Psoas muscle (tissue), 8 donors: ENCODE results near the gene C1orf116. TPM values are rescaled to one million over a fixed set of nuclear protein-coding genes. Genes with fewer than 3 reads are reported as not detected.

Experiments
- ATAC-seq, 4 donors: fragments of 200-7000 bp; cut with Tn5 transposase; one replicate each; pipeline ENCODE4 v1.9.1; 2020; ENCODE audit warnings: moderate library complexity in 3 of 4, mild to moderate bottlenecking in 2 of 4
- DNase-seq, 2 donors: peaks; one replicate each; pipeline ENCODE4 v3.0.0-alpha.2; 2020
- H3K27ac ChIP-seq: fragments of 200-600 bp; one replicate; pipeline ENCODE4 v1.8.0; 2022
- H3K27me3 ChIP-seq, 3 donors: fragments of 200-600 bp in 1 of 3; one replicate each; pipeline versions ENCODE4 v1.6.1 to v1.8.0; 2013 to 2022; ENCODE audit warnings: low read length in 2 of 3, mild to moderate bottlenecking in 2 of 3, moderate library complexity in 1 of 3; ENCODE audit not compliant: insufficient read depth in 3 of 3
- H3K36me3 ChIP-seq, 2 donors: fragments of 200-600 bp in 1 of 2; one replicate each; pipeline versions ENCODE4 v1.6.1 to v1.8.0; 2013 to 2022; ENCODE audit warnings: low read depth in 1 of 2, mild to moderate bottlenecking in 1 of 2, moderate library complexity in 1 of 2; ENCODE audit not compliant: insufficient read depth in 1 of 2
- H3K4me1 ChIP-seq: fragments of 200-600 bp; one replicate; pipeline ENCODE4 v1.8.0; 2022
- H3K4me3 ChIP-seq: fragments of 200-600 bp; one replicate; pipeline ENCODE4 v1.8.0; 2022; ENCODE audit warnings: mild to moderate bottlenecking
- H3K9me3 ChIP-seq: fragments of 200-600 bp; one replicate; pipeline ENCODE4 v1.8.0; 2022
- WGBS, 3 donors: extraction: QIAGEN DNeasy Blood & Tissue Kit; methylation state at CpG; one replicate each; pipeline versions ENCODE4 v1.1.6 to v1.1.7; 2013; 5-methylcytosine and 5-hydroxymethylcytosine counted together
- intact Hi-C, 2 donors: fragments of 100-400 bp; cut with DNase I; formaldehyde crosslinking; loops; one replicate each; pipeline versions ENCODE4 v1.11.0 to v1.14.2; 2022
- polyA plus RNA-seq, 3 donors: library from polyadenylated mRNA; stranded (reverse); fragments of 200-250 nt; gene quantifications; one replicate each; pipeline ENCODE4 v1.2.3, GENCODE V29; 2013
- total RNA-seq, 4 donors: library from RNA; stranded (reverse); fragmentation: NEBNext Ultra II Directional in 2 of 4; extraction: Animal tissue kit (Norgen Biotek cat#: 25700) in 2 of 4; gene quantifications; one replicate each; pipeline versions ENCODE4 v1.2.1 to v1.2.4, GENCODE V29; 2021 to 2023
- TF ChIP-seq, protein P1 (sequence below): fragments of 200-600 bp; IDR thresholded peaks from one replicate; pipeline ENCODE4 v1.8.0; 2022; ENCODE audit warnings: antibody characterized with exemption
- donor health status: healthy with polysubstance abuse.
- donor health status: DM: no; HTN: no; CAD: no; lungs with moderate emphysema.
- donor health status: Bipolar disorder and iron deficiency.
- donor health status: healthy.
- donor health status: DM: yes; HTN: yes; CAD: no.
- donor health status: DM: no; HTN: no; CAD: no.
- donor health status: DM: no; HTN: no; CAD: no.
- donor health status: DM: yes; HTN: yes; CAD: no.

The C1orf116 gene
- total and polyA plus RNA-seq, 7 donors: 0.12 to 1.4 (median 0.35) TPM

- no peaks in the 10 kb centered on the region for H3K36me3 ChIP-seq
- intact Hi-C loops: no loop called here
- no peak overlapping the region for H3K4me3 ChIP-seq
- peaks cover 0 to 2% (median 0%) of the 10 kb centered on the region in 3 donors for H3K27me3 ChIP-seq
- no peak for ATAC-seq
- H3K9me3 ChIP-seq: no peaks in the 10 kb centered on the region
- no peak overlapping the region for H3K27ac ChIP-seq
- no peak for DNase-seq
- 72 to 83% (median 72%) methylated on average over 2 of the region's 2 CpGs for WGBS, 3 donors
- H3K4me1 ChIP-seq: peaks cover 17% of the 10 kb centered on the region
- TF ChIP-seq, protein P1, sequence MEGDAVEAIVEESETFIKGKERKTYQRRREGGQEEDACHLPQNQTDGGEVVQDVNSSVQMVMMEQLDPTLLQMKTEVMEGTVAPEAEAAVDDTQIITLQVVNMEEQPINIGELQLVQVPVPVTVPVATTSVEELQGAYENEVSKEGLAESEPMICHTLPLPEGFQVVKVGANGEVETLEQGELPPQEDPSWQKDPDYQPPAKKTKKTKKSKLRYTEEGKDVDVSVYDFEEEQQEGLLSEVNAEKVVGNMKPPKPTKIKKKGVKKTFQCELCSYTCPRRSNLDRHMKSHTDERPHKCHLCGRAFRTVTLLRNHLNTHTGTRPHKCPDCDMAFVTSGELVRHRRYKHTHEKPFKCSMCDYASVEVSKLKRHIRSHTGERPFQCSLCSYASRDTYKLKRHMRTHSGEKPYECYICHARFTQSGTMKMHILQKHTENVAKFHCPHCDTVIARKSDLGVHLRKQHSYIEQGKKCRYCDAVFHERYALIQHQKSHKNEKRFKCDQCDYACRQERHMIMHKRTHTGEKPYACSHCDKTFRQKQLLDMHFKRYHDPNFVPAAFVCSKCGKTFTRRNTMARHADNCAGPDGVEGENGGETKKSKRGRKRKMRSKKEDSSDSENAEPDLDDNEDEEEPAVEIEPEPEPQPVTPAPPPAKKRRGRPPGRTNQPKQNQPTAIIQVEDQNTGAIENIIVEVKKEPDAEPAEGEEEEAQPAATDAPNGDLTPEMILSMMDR: no peak
These were observed 3.5 kb downstream of the C1orf116 start for GRCh38 chr1:207028884-207029650.

DNA sequence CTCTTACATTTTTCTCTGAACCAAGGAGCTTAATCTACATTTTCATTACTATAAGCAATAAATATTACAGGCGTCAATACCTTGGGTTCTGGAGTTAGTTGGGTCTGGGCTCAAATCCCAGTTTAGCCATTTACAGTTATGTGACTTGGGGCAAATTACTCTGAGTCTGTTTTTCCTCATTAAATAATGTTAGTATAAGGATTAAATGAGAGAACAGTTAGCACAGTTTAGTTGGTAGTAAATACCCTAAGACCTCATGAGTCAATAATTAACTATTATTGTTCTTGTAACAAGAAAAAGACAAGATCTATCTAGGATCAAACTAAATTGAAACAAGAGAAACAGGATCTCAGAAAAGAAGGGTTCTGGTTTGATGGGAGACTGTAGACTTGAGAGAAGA, 4.6 kb downstream of the C1orf116 start:
- Histone ChIP-seq H3K4me1 (peaks cover 17% of the 10 kb centered on the region), H3K27me3 (peaks cover 0 to 2% (median 0%) of the 10 kb centered on the region in 3 donors), H3K36me3 (no peaks in the 10 kb centered on the region), H3K4me3 (no peak overlapping the region), H3K27ac (no peak overlapping the region), H3K9me3 (no peaks in the 10 kb centered on the region)
- intact Hi-C loops: no loop called here
- TF ChIP-seq, protein P1: no peak
- 95 to 97% (median 96%) methylated on average over 1 of the region's 1 CpG for WGBS, 3 donors
- no peak for ATAC-seq
- no peak for DNase-seq

GRCh38 chr1:207027206-207027777, 5.3 kb downstream of the C1orf116 start:
- H3K36me3 ChIP-seq: no peaks in the 10 kb centered on the region
- no peaks in the 10 kb centered on the region for H3K9me3 ChIP-seq
- peak in 1 of 4 donors; percentile 25 for ATAC-seq
- no peak overlapping the region for H3K4me3 ChIP-seq
- no peak for DNase-seq
- intact Hi-C loops: no loop called here
- peaks cover 17% of the 10 kb centered on the region for H3K4me1 ChIP-seq
- H3K27ac ChIP-seq: no peak overlapping the region
- WGBS, 3 donors: 92 to 94% (median 92%) methylated on average over 18 of the region's 18 CpGs
- TF ChIP-seq, protein P1: no peak
- no peaks in the 10 kb centered on the region for H3K27me3 ChIP-seq

DNA sequence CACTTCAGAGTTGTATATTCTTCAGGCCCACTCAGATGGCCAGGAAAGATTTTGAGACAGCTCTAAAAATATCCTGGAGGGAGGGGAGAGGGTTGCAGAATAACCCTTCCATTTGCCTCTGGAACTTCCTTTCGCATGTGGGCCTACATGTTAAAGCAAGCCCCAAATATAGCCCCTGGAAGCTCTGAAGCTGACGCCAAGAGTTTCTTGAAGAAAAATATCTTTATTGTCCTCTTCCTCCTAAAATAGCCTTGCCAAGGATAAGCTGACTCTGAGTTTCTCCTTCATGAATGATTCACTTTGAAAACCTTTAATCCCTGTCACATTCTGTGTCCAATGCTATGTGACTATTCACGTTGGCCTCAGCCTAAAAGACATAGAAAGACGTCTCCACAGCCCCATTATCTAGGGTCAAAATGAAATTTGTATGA, 6.4 kb downstream of the C1orf116 start:
- Histone ChIP-seq H3K4me1 (peaks cover 17% of the 10 kb centered on the region), H3K9me3 (no peaks in the 10 kb centered on the region), H3K4me3 (no peak overlapping the region), H3K27ac (no peak overlapping the region), H3K36me3 (no peaks in the 10 kb centered on the region), H3K27me3 (no peaks in the 10 kb centered on the region)
- TF ChIP-seq, protein P1: no peak
- intact Hi-C loops: no loop called here
- 27 to 35% (median 30%) methylated on average over 4 of the region's 4 CpGs for WGBS, 3 donors
- DNase-seq: no peak
- ATAC-seq: peak in 2 of 4 donors; percentile 31 to 40
